Stimulated activated CD8-positive, alpha-beta memory T cell treated with anti-CD3 and anti-CD28 coated beads, Interleukin-4, amount 100 ng/mL, for 48 hours (primary cell): ENCODE data around the gene TXNL4B.

Source experiments
- DNase-seq: peaks from one replicate; pipeline ENCODE4 v3.0.0-alpha.2; 2020

TXNL4B gene

GRCh38 chr16:72093448-72094265 is at the start of gene TXNL4B, which contains the start of gene DHX38:
Gene TXNL4B (minus strand): TSS chr16:72093620. CDS start chr16:72090749, 2,871 bp downstream.
Gene DHX38 (plus strand): TSS chr16:72093847. CDS start chr16:72096158, 2,311 bp downstream.
- DNase-seq = peak; percentile 90

GRCh38 chr16:72142476-72142875 is 49.1 kb upstream of the TXNL4B start:
- DNase-seq = no peak

- no peak for DNase-seq
Observed at GRCh38 chr16:72139908-72140307, 46.5 kb upstream of the TXNL4B start.

GRCh38 chr16:72138064-72138572 is 44.7 kb upstream of the TXNL4B start:
- no peak for DNase-seq

GRCh38 chr16:72137380-72138063 is 44.1 kb upstream of the TXNL4B start:
- DNase-seq = no peak

GRCh38 chr16:72134507-72134906 is 41.1 kb upstream of the TXNL4B start:
- DNase-seq = no peak

GRCh38 chr16:72132726-72133125 is 39.3 kb upstream of the TXNL4B start:
- DNase-seq = no peak

- DNase-seq = no peak
Observed at GRCh38 chr16:72131036-72131435, 37.6 kb upstream of the TXNL4B start.

- no peak for DNase-seq
Observed at GRCh38 chr16:72129976-72130656, 36.7 kb upstream of the TXNL4B start.

GRCh38 chr16:72128701-72129100 is 35.3 kb upstream of the TXNL4B start:
- no peak for DNase-seq

GRCh38 chr16:72126429-72126765 is 33.0 kb upstream of the TXNL4B start:
- no peak for DNase-seq

GRCh38 chr16:72125635-72126428 is 32.4 kb upstream of the TXNL4B start:
- DNase-seq = no peak

GRCh38 chr16:72124761-72125634 is 31.6 kb upstream of the TXNL4B start:
- DNase-seq = peak; percentile 79

- no peak for DNase-seq
Observed at GRCh38 chr16:72124148-72124547, 30.7 kb upstream of the TXNL4B start.

- no peak for DNase-seq
Observed at GRCh38 chr16:72123426-72123825, 30.0 kb upstream of the TXNL4B start.

GRCh38 chr16:72122916-72123315 is 29.5 kb upstream of the TXNL4B start:
- DNase-seq = no peak

- DNase-seq = no peak
Observed at GRCh38 chr16:72122308-72122707, 28.9 kb upstream of the TXNL4B start.

GRCh38 chr16:72120026-72120425 is 26.6 kb upstream of the TXNL4B start:
- DNase-seq = no peak

- no peak for DNase-seq
Observed at GRCh38 chr16:72113616-72113945, 20.2 kb upstream of the TXNL4B start.

- DNase-seq = no peak
Observed at GRCh38 chr16:72112906-72113615, 19.6 kb upstream of the TXNL4B start.

- DNase-seq = no peak
Observed at GRCh38 chr16:72112452-72112792, 19.0 kb upstream of the TXNL4B start.
